GM20000 (cell line): ENCODE measurements around the gene TNFSF9.

ENCODE experiments used
- DNase-seq: peaks from one replicate; pipeline ENCODE4 v3.0.0; 2012; ENCODE audit warnings: low spot score
- CTCF ChIP-seq: IDR thresholded peaks from 2 replicates; pipeline ENCODE4 v1.5.1; 2012; ENCODE audit warnings: mild to moderate bottlenecking, control low read depth; ENCODE audit errors: extremely low read depth, missing control alignments

TNFSF9 gene

GRCh38 chr19:6514089-6514488 is 16.7 kb upstream of the TNFSF9 start:
- TF ChIP-seq CTCF, result no peak

GRCh38 chr19:6514926-6515544 is 15.8 kb upstream of the TNFSF9 start:
- DNase-seq, result no peak
- TF ChIP-seq CTCF, result no peak

More at GRCh38 chr19:6514089-6514488, 16.7 kb upstream of the TNFSF9 start:
- DNase-seq, result no peak

- TF ChIP-seq CTCF, result no peak
- DNase-seq, result peak; percentile 92
These were observed 14.7 kb upstream of the TNFSF9 start for GRCh38 chr19:6516018-6516658.

- TF ChIP-seq CTCF, result peak; percentile 96
- peak; percentile 81 for DNase-seq
These were observed 14.1 kb upstream of the TNFSF9 start for GRCh38 chr19:6516659-6517291.

GRCh38 chr19:6518145-6518911 is 12.5 kb upstream of the TNFSF9 start:
- peak; percentile 68 for DNase-seq
- no peak for TF ChIP-seq CTCF

GRCh38 chr19:6519289-6519688 is 11.5 kb upstream of the TNFSF9 start:
- no peak for DNase-seq
- TF ChIP-seq CTCF, result no peak
